WTC11 (cell line): Measurements from ENCODE around the gene BCAS3. TPM values are rescaled to one million over a fixed set of nuclear protein-coding genes. Genes with fewer than 3 reads are reported as not detected.

Experiments used
- ATAC-seq: fragments of 200-7000 bp; cut with Tn5 transposase; 2 replicates; pipeline ENCODE4 v1.10.0; 2021; ENCODE audit warnings: mild to moderate bottlenecking, moderate library complexity
- CTCF ChIA-PET: fragments of 300-600 bp; sonication (Branson Sonifier 250); formaldehyde crosslinking; loops from one replicate; lab custom pipeline; 2021; ENCODE audit warnings: antibody characterized with exemption; lab: Charles Lee
- POLR2A ChIA-PET: fragments of 350-600 bp; sonication (Branson Sonifier 250); formaldehyde crosslinking; loops from one replicate; lab custom pipeline; 2021; ENCODE audit warnings: antibody characterized with exemption; lab: Charles Lee
- DNase-seq: peaks from one replicate; pipeline ENCODE4 v3.0.0; 2021; ENCODE audit warnings: low spot score
- H3K27ac Mint-ChIP-seq: 2 replicates; pipeline ENCODE4 v1.8.0; 2021; ENCODE audit warnings: mixed read lengths
- H3K27me3 Mint-ChIP-seq: 2 replicates; pipeline ENCODE4 v1.8.0; 2021; ENCODE audit warnings: low read depth, mild to moderate bottlenecking, moderate library complexity, mixed read lengths
- H3K36me3 Mint-ChIP-seq: 2 replicates; pipeline ENCODE4 v1.8.0; 2021; ENCODE audit warnings: mixed read lengths
- H3K4me1 Mint-ChIP-seq: 2 replicates; pipeline ENCODE4 v1.8.0; 2022; ENCODE audit warnings: mixed read lengths
- H3K4me3 Mint-ChIP-seq: 2 replicates; pipeline ENCODE4 v1.8.0; 2021; ENCODE audit warnings: mild to moderate bottlenecking, moderate library complexity, mixed read lengths
- H3K9me3 Mint-ChIP-seq: 2 replicates; pipeline ENCODE4 v1.8.0; 2021; ENCODE audit warnings: mixed read lengths
- EMX1 ChIP-seq: fragments of 250-450 bp; sonication (Bioruptor Pico); IDR thresholded peaks from 2 replicates; pipeline ENCODE4 v1.8.0; 2021; ENCODE audit warnings: mild to moderate bottlenecking
- ESRRA ChIP-seq: sonication (generic); formaldehyde crosslinking; IDR thresholded peaks from 2 replicates; pipeline ENCODE4 v1.8.1; 2022; ENCODE audit warnings: mild to moderate bottlenecking, missing genetic modification reagents, borderline replicate concordance
- ETV6 ChIP-seq: sonication (generic); formaldehyde crosslinking; IDR thresholded peaks from 2 replicates; pipeline ENCODE4 v1.8.1; 2022; ENCODE audit warnings: mild to moderate bottlenecking, missing genetic modification reagents
- HMGA2 ChIP-seq: fragments of 250-450 bp; sonication (Bioruptor Pico); IDR thresholded peaks from 2 replicates; pipeline ENCODE4 v1.4.0; 2021; ENCODE audit warnings: mild to moderate bottlenecking, moderate library complexity
- NFATC4 ChIP-seq: fragments of 250-450 bp; sonication (Bioruptor Pico); IDR thresholded peaks from 2 replicates; pipeline ENCODE4 v1.9.0; 2021; ENCODE audit warnings: mild to moderate bottlenecking
- NFYB ChIP-seq: sonication (generic); formaldehyde crosslinking; conservative IDR thresholded peaks from 2 replicates; pipeline ENCODE4 v1.8.0; 2022; ENCODE audit warnings: low read depth, missing genetic modification reagents
- OVOL2 ChIP-seq: fragments of 250-450 bp; sonication (Bioruptor Pico); IDR thresholded peaks from 2 replicates; pipeline ENCODE4 v1.9.0; 2021; ENCODE audit warnings: mild to moderate bottlenecking, borderline replicate concordance
- RELA ChIP-seq: sonication (generic); formaldehyde crosslinking; IDR thresholded peaks from 2 replicates; pipeline ENCODE4 v1.8.1; 2022; ENCODE audit warnings: missing genetic modification reagents, mild to moderate bottlenecking, borderline replicate concordance
- TCF7 ChIP-seq: sonication (generic); formaldehyde crosslinking; IDR thresholded peaks from 2 replicates; pipeline ENCODE4 v1.8.0; 2022; ENCODE audit warnings: mild to moderate bottlenecking, low read depth, missing genetic modification reagents, moderate library complexity
- TEAD4 ChIP-seq: sonication (generic); formaldehyde crosslinking; IDR thresholded peaks from 2 replicates; pipeline ENCODE4 v1.8.0; 2022; ENCODE audit warnings: mild to moderate bottlenecking, missing genetic modification reagents
- TP53 ChIP-seq: sonication (generic); formaldehyde crosslinking; IDR thresholded peaks from 2 replicates; pipeline ENCODE4 v1.8.1; 2023; ENCODE audit warnings: mild to moderate bottlenecking, missing genetic modification reagents
- ZNF396 ChIP-seq: fragments of 250-450 bp; sonication (Bioruptor Pico); IDR thresholded peaks from 2 replicates; pipeline ENCODE4 v1.8.0; 2021; ENCODE audit warnings: mild to moderate bottlenecking, moderate library complexity, borderline replicate concordance
- ZNF671 ChIP-seq: fragments of 250-450 bp; sonication (Bioruptor Pico); IDR thresholded peaks from 2 replicates; pipeline ENCODE4 v1.8.0; 2021; ENCODE audit warnings: mild to moderate bottlenecking
- total RNA-seq: library from RNA; stranded (reverse); gene quantifications from 3 replicates; pipeline ENCODE4 v1.2.3, GENCODE V29; 2021
- TF ChIP-seq, protein P1 (sequence below): sonication (generic); formaldehyde crosslinking; IDR thresholded peaks from 2 replicates; pipeline ENCODE4 v1.8.0; 2023; ENCODE audit warnings: missing genetic modification reagents, mild to moderate bottlenecking, borderline replicate concordance
- TF ChIP-seq, protein P2 (sequence below): sonication (generic); formaldehyde crosslinking; IDR thresholded peaks from 2 replicates; pipeline ENCODE4 v1.8.1; 2023; ENCODE audit warnings: mild to moderate bottlenecking, missing genetic modification reagents
- TF ChIP-seq, protein P3 (sequence below): sonication (generic); formaldehyde crosslinking; IDR thresholded peaks from 2 replicates; pipeline ENCODE4 v1.8.0; 2023; ENCODE audit warnings: mild to moderate bottlenecking, missing genetic modification reagents
- TF ChIP-seq, protein P4 (sequence below): sonication (generic); formaldehyde crosslinking; IDR thresholded peaks from 2 replicates; pipeline ENCODE4 v1.8.1; 2022; ENCODE audit warnings: missing genetic modification reagents, borderline replicate concordance
- TF ChIP-seq, protein P5 (sequence below): fragments of 250-450 bp; sonication (Bioruptor Pico); conservative IDR thresholded peaks from 2 replicates; pipeline ENCODE4 v1.9.0; 2021; ENCODE audit warnings: mild to moderate bottlenecking
- TF ChIP-seq, protein P6 (sequence below): sonication (generic); formaldehyde crosslinking; IDR thresholded peaks from 2 replicates; pipeline ENCODE4 v1.8.0; 2022; ENCODE audit warnings: mild to moderate bottlenecking, missing genetic modification reagents

Gene BCAS3
- total RNA-seq, 1 experiment from 2014 or later: 15.5 TPM

DNA sequence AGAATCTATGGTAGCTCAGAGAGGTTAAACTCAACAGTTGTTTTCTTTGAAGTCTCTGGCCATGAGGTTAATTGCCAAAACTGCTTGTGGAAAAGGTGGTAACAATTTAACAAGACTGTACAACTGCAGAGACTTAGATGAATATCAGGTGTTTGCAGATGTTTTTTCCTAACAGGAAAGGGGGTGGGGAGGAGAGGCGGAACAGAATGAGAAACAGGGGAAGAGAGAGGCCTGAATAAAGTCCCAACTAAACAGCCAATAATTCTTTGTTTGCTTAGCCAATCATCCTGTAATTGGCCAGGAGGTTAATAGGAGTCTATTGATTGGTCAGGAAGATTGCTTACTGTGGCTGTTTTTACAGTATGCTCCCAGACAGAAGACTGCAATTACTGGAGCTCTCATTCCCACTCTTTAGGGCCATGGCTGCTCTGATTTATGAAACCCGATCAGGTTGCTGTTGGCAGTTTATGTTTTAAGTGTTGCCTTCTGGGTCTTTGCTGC is 472.3 kb downstream of the BCAS3 start:
- Mint-ChIP-seq H3K27ac (no peak overlapping the region), H3K9me3 (peaks cover 8% of the 10 kb centered on the region), H3K4me1 (peaks cover 25% of the 10 kb centered on the region), H3K27me3 (no peaks in the 10 kb centered on the region), H3K36me3 (no peaks in the 10 kb centered on the region), H3K4me3 (no peak overlapping the region)
- no peak for DNase-seq
- TF ChIP-seq TP53 (CRISPR knock-in tag): no peak
- TF ChIP-seq, protein P1, sequence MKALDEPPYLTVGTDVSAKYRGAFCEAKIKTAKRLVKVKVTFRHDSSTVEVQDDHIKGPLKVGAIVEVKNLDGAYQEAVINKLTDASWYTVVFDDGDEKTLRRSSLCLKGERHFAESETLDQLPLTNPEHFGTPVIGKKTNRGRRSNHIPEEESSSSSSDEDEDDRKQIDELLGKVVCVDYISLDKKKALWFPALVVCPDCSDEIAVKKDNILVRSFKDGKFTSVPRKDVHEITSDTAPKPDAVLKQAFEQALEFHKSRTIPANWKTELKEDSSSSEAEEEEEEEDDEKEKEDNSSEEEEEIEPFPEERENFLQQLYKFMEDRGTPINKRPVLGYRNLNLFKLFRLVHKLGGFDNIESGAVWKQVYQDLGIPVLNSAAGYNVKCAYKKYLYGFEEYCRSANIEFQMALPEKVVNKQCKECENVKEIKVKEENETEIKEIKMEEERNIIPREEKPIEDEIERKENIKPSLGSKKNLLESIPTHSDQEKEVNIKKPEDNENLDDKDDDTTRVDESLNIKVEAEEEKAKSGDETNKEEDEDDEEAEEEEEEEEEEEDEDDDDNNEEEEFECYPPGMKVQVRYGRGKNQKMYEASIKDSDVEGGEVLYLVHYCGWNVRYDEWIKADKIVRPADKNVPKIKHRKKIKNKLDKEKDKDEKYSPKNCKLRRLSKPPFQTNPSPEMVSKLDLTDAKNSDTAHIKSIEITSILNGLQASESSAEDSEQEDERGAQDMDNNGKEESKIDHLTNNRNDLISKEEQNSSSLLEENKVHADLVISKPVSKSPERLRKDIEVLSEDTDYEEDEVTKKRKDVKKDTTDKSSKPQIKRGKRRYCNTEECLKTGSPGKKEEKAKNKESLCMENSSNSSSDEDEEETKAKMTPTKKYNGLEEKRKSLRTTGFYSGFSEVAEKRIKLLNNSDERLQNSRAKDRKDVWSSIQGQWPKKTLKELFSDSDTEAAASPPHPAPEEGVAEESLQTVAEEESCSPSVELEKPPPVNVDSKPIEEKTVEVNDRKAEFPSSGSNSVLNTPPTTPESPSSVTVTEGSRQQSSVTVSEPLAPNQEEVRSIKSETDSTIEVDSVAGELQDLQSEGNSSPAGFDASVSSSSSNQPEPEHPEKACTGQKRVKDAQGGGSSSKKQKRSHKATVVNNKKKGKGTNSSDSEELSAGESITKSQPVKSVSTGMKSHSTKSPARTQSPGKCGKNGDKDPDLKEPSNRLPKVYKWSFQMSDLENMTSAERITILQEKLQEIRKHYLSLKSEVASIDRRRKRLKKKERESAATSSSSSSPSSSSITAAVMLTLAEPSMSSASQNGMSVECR: no peak
- TF ChIP-seq ETV6 (CRISPR knock-in tag): no peak
- no peak for TF ChIP-seq OVOL2 (CRISPR knock-in tag)
- TF ChIP-seq, protein P2, sequence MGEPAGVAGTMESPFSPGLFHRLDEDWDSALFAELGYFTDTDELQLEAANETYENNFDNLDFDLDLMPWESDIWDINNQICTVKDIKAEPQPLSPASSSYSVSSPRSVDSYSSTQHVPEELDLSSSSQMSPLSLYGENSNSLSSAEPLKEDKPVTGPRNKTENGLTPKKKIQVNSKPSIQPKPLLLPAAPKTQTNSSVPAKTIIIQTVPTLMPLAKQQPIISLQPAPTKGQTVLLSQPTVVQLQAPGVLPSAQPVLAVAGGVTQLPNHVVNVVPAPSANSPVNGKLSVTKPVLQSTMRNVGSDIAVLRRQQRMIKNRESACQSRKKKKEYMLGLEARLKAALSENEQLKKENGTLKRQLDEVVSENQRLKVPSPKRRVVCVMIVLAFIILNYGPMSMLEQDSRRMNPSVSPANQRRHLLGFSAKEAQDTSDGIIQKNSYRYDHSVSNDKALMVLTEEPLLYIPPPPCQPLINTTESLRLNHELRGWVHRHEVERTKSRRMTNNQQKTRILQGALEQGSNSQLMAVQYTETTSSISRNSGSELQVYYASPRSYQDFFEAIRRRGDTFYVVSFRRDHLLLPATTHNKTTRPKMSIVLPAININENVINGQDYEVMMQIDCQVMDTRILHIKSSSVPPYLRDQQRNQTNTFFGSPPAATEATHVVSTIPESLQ: no peak
- no peak for TF ChIP-seq EMX1 (CRISPR knock-in tag)
- TF ChIP-seq, protein P3, sequence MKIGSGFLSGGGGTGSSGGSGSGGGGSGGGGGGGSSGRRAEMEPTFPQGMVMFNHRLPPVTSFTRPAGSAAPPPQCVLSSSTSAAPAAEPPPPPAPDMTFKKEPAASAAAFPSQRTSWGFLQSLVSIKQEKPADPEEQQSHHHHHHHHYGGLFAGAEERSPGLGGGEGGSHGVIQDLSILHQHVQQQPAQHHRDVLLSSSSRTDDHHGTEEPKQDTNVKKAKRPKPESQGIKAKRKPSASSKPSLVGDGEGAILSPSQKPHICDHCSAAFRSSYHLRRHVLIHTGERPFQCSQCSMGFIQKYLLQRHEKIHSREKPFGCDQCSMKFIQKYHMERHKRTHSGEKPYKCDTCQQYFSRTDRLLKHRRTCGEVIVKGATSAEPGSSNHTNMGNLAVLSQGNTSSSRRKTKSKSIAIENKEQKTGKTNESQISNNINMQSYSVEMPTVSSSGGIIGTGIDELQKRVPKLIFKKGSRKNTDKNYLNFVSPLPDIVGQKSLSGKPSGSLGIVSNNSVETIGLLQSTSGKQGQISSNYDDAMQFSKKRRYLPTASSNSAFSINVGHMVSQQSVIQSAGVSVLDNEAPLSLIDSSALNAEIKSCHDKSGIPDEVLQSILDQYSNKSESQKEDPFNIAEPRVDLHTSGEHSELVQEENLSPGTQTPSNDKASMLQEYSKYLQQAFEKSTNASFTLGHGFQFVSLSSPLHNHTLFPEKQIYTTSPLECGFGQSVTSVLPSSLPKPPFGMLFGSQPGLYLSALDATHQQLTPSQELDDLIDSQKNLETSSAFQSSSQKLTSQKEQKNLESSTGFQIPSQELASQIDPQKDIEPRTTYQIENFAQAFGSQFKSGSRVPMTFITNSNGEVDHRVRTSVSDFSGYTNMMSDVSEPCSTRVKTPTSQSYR: no peak
- TF ChIP-seq, protein P4, sequence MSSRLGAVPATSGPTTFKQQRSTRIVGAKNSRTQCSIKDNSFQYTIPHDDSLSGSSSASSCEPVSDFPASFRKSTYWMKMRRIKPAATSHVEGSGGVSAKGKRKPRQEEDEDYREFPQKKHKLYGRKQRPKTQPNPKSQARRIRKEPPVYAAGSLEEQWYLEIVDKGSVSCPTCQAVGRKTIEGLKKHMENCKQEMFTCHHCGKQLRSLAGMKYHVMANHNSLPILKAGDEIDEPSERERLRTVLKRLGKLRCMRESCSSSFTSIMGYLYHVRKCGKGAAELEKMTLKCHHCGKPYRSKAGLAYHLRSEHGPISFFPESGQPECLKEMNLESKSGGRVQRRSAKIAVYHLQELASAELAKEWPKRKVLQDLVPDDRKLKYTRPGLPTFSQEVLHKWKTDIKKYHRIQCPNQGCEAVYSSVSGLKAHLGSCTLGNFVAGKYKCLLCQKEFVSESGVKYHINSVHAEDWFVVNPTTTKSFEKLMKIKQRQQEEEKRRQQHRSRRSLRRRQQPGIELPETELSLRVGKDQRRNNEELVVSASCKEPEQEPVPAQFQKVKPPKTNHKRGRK (CRISPR knock-in tag): no peak
- TF ChIP-seq RELA: no peak
- TF ChIP-seq, protein P5, sequence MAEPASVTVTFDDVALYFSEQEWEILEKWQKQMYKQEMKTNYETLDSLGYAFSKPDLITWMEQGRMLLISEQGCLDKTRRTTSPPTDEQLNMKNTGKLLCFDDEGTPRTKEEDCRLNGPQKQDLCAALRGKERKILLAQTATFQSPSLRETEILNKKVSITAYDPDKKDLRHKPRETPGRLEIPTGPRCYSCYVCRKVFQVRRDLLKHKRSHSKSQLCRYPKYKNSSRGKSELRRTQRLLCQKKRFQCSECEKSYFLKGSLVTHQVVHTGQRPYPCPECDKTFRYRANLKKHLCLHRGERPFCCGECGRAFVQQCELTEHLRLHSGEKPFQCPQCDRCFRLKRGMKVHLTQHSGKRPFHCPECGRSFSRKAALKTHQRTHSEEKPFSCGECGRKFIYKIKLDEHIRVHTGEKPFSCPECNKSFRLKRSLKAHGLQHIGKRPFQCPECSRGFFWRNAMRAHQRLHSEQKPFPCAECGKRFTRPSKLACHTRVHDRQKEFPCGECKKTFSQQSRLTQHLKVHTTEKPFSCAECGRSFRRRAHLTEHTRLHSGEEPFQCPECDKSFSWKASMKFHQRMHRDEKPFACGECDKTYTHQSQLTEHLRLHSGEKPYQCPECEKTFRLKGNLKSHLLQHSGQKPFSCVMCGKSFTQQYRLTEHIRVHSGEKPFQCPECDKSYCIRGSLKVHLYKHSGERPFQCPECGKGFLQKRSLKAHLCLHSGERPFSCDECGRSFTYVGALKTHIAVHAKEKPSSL (CRISPR knock-in tag): no peak
- TF ChIP-seq TCF7 (CRISPR knock-in tag): no peak
- TF ChIP-seq NFATC4 (CRISPR knock-in tag): no peak
- no peak for TF ChIP-seq HMGA2 (CRISPR knock-in tag)
- no peak for TF ChIP-seq TEAD4 (CRISPR knock-in tag)
- no peak for TF ChIP-seq ZNF396 (CRISPR knock-in tag)
- no peak for TF ChIP-seq ZNF671 (CRISPR knock-in tag)
- no peak for TF ChIP-seq NFYB (CRISPR knock-in tag)
- TF ChIP-seq, protein P6, sequence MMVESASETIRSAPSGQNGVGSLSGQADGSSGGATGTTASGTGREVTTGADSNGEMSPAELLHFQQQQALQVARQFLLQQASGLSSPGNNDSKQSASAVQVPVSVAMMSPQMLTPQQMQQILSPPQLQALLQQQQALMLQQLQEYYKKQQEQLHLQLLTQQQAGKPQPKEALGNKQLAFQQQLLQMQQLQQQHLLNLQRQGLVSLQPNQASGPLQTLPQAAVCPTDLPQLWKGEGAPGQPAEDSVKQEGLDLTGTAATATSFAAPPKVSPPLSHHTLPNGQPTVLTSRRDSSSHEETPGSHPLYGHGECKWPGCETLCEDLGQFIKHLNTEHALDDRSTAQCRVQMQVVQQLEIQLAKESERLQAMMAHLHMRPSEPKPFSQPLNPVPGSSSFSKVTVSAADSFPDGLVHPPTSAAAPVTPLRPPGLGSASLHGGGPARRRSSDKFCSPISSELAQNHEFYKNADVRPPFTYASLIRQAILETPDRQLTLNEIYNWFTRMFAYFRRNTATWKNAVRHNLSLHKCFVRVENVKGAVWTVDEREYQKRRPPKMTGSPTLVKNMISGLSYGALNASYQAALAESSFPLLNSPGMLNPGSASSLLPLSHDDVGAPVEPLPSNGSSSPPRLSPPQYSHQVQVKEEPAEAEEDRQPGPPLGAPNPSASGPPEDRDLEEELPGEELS (CRISPR knock-in tag): no peak
- no peak for TF ChIP-seq ESRRA (CRISPR knock-in tag)
- CTCF ChIA-PET: no interaction called here
- POLR2A ChIA-PET: no interaction called here
- ATAC-seq: no peak
